ENCODE results near the gene PAX6. TPM values are rescaled to one million over a fixed set of nuclear protein-coding genes. Genes with fewer than 3 reads are reported as not detected.

The PAX6 gene
- total RNA-seq, 1 experiment from 2014 or later = 3.3 TPM

GRCh38 chr11:31822175-31822926 lies 11.2 kb upstream of the PAX6 start:
- no peak overlapping the region for H3K27ac Mint-ChIP-seq

DNA sequence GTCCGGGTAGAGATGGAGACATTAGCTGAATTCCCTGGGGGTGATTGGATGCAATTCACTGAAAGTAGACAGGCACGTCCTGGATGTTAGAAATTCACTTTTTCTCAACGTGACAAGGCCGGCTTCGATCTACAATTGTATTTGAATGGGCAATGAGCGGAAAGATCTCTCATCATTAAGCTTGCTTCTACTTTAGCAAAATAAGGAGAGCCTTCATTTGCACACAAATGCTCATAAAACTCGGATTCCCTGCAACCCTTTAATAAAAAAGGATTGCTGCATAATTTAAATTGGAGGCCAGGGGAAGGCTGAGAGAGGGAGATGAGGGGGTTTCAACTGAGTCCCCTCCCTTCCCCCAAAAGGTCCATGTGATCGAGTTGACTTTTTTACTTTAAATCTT lies 10.6 kb upstream of the PAX6 start:
- Mint-ChIP-seq H3K36me3 (no peaks in the 10 kb centered on the region), H3K27me3 (ENCODE audit: low read depth) (peaks cover 100% of the 10 kb centered on the region), H3K4me1 (peaks cover 73% of the 10 kb centered on the region), H3K27ac (no peak overlapping the region), H3K4me3 (peak overlapping the region; percentile 70), H3K9me3 (no peaks in the 10 kb centered on the region)
- no peak for DNase-seq (ENCODE audit: low spot score)
- POLR2A ChIA-PET = interaction anchor here (0.7 kb wide), 1 partner anchor 281 kb away, joined by 4 read pairs; no protein-coding TSS in a partner anchor
- ATAC-seq = no peak
- TF ChIP-seq TEAD4 (CRISPR knock-in tag; IDR thresholded peaks at IDR 0.05) (no peak), ZNF396 (CRISPR knock-in tag; IDR thresholded peaks at IDR 0.05; ENCODE audit: borderline replicate concordance) (no peak), ESRRA (CRISPR knock-in tag; IDR thresholded peaks at IDR 0.05; ENCODE audit: borderline replicate concordance) (no peak)
- TF ChIP-seq, protein P1, sequence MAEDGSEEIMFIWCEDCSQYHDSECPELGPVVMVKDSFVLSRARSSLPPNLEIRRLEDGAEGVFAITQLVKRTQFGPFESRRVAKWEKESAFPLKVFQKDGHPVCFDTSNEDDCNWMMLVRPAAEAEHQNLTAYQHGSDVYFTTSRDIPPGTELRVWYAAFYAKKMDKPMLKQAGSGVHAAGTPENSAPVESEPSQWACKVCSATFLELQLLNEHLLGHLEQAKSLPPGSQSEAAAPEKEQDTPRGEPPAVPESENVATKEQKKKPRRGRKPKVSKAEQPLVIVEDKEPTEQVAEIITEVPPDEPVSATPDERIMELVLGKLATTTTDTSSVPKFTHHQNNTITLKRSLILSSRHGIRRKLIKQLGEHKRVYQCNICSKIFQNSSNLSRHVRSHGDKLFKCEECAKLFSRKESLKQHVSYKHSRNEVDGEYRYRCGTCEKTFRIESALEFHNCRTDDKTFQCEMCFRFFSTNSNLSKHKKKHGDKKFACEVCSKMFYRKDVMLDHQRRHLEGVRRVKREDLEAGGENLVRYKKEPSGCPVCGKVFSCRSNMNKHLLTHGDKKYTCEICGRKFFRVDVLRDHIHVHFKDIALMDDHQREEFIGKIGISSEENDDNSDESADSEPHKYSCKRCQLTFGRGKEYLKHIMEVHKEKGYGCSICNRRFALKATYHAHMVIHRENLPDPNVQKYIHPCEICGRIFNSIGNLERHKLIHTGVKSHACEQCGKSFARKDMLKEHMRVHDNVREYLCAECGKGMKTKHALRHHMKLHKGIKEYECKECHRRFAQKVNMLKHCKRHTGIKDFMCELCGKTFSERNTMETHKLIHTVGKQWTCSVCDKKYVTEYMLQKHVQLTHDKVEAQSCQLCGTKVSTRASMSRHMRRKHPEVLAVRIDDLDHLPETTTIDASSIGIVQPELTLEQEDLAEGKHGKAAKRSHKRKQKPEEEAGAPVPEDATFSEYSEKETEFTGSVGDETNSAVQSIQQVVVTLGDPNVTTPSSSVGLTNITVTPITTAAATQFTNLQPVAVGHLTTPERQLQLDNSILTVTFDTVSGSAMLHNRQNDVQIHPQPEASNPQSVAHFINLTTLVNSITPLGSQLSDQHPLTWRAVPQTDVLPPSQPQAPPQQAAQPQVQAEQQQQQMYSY (CRISPR knock-in tag; IDR thresholded peaks at IDR 0.05) = no peak
- CTCF ChIA-PET = interaction anchor here (2.1 kb wide), 1 partner anchor 137 kb away, joined by 8 read pairs; no protein-coding TSS in a partner anchor

More at GRCh38 chr11:31822175-31822926, 11.2 kb upstream of the PAX6 start:
- Mint-ChIP-seq H3K27me3 (ENCODE audit: low read depth) (peaks cover 99% of the 10 kb centered on the region), H3K36me3 (no peaks in the 10 kb centered on the region), H3K9me3 (no peaks in the 10 kb centered on the region), H3K4me1 (peaks cover 71% of the 10 kb centered on the region), H3K4me3 (peak overlapping the region; percentile 70; the same call in 1 of the 2 replicates)
- CTCF ChIA-PET = interaction anchor here (0.6 to 2.5 kb wide), 6 partner anchors 24 to 715 kb away, joined by 3 to 14 read pairs (median 7); no protein-coding TSS in a partner anchor
- DNase-seq (ENCODE audit: low spot score) (no peak), ATAC-seq (no peak)
- TF ChIP-seq ETV6 (CRISPR knock-in tag; IDR thresholded peaks at IDR 0.05) = no peak
- POLR2A ChIA-PET = interaction anchor here (0.7 to 1.1 kb wide), 2 partner anchors 17 to 281 kb away, joined by 3 to 4 read pairs; no protein-coding TSS in a partner anchor

- ChIA-PET CTCF (interaction anchor here (2.1 kb wide), 1 partner anchor 19 kb away, joined by 5 read pairs; no protein-coding TSS in a partner anchor), POLR2A (no interaction called here)
- TF ChIP-seq, protein P2, sequence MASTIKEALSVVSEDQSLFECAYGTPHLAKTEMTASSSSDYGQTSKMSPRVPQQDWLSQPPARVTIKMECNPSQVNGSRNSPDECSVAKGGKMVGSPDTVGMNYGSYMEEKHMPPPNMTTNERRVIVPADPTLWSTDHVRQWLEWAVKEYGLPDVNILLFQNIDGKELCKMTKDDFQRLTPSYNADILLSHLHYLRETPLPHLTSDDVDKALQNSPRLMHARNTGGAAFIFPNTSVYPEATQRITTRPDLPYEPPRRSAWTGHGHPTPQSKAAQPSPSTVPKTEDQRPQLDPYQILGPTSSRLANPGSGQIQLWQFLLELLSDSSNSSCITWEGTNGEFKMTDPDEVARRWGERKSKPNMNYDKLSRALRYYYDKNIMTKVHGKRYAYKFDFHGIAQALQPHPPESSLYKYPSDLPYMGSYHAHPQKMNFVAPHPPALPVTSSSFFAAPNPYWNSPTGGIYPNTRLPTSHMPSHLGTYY (CRISPR knock-in tag; IDR thresholded peaks at IDR 0.05) = no peak
- TF ChIP-seq, protein P1 (CRISPR knock-in tag; IDR thresholded peaks at IDR 0.05) = no peak
- TF ChIP-seq NFATC4 (CRISPR knock-in tag; IDR thresholded peaks at IDR 0.05) (no peak), AFF4 (CRISPR knock-in tag; IDR thresholded peaks at IDR 0.05; ENCODE audit: borderline replicate concordance) (no peak), KAT7 (CRISPR knock-in tag; IDR thresholded peaks at IDR 0.05; ENCODE audit: borderline replicate concordance) (no peak)
- TF ChIP-seq, protein P3, sequence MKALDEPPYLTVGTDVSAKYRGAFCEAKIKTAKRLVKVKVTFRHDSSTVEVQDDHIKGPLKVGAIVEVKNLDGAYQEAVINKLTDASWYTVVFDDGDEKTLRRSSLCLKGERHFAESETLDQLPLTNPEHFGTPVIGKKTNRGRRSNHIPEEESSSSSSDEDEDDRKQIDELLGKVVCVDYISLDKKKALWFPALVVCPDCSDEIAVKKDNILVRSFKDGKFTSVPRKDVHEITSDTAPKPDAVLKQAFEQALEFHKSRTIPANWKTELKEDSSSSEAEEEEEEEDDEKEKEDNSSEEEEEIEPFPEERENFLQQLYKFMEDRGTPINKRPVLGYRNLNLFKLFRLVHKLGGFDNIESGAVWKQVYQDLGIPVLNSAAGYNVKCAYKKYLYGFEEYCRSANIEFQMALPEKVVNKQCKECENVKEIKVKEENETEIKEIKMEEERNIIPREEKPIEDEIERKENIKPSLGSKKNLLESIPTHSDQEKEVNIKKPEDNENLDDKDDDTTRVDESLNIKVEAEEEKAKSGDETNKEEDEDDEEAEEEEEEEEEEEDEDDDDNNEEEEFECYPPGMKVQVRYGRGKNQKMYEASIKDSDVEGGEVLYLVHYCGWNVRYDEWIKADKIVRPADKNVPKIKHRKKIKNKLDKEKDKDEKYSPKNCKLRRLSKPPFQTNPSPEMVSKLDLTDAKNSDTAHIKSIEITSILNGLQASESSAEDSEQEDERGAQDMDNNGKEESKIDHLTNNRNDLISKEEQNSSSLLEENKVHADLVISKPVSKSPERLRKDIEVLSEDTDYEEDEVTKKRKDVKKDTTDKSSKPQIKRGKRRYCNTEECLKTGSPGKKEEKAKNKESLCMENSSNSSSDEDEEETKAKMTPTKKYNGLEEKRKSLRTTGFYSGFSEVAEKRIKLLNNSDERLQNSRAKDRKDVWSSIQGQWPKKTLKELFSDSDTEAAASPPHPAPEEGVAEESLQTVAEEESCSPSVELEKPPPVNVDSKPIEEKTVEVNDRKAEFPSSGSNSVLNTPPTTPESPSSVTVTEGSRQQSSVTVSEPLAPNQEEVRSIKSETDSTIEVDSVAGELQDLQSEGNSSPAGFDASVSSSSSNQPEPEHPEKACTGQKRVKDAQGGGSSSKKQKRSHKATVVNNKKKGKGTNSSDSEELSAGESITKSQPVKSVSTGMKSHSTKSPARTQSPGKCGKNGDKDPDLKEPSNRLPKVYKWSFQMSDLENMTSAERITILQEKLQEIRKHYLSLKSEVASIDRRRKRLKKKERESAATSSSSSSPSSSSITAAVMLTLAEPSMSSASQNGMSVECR (CRISPR knock-in tag; IDR thresholded peaks at IDR 0.05; ENCODE audit: borderline replicate concordance) = no peak
These were observed 10.2 kb upstream of the PAX6 start for GRCh38 chr11:31821235-31821764.

More at GRCh38 chr11:31821235-31821764, 10.2 kb upstream of the PAX6 start:
- Mint-ChIP-seq H3K27ac (no peak overlapping the region), H3K36me3 (no peaks in the 10 kb centered on the region), H3K4me3 (peak overlapping the region; percentile 70), H3K27me3 (ENCODE audit: low read depth) (peaks cover 100% of the 10 kb centered on the region), H3K9me3 (no peaks in the 10 kb centered on the region), H3K4me1 (peaks cover 70% of the 10 kb centered on the region)
- DNase-seq (ENCODE audit: low spot score) (no peak), ATAC-seq (no peak)

All from WTC11 (cell line).